Fibroblast of upper back skin (primary cell): ENCODE data around the gene CDK4.

Experiments used
- DNase-seq: peaks from one replicate; pipeline ENCODE4 v3.0.0-alpha.2; 2013

CDK4 gene

GRCh38 chr12:57736741-57737466 is 15.2 kb downstream of the CDK4 start:
- no peak for DNase-seq

- peak; percentile 14 for DNase-seq
Measured at GRCh38 chr12:57735952-57736740, 16.0 kb downstream of the CDK4 start.

- DNase-seq, result no peak
Measured at GRCh38 chr12:57735198-57735855, 16.8 kb downstream of the CDK4 start.

GRCh38 chr12:57734591-57734990 is 17.5 kb downstream of the CDK4 start:
- DNase-seq, result no peak

GRCh38 chr12:57733928-57734327 is 18.2 kb downstream of the CDK4 start:
- no peak for DNase-seq

GRCh38 chr12:57732726-57733593 is 19.1 kb downstream of the CDK4 start:
- DNase-seq, result no peak

- DNase-seq, result no peak
Measured at GRCh38 chr12:57732270-57732669, 19.8 kb downstream of the CDK4 start.

GRCh38 chr12:57731411-57732080 is 20.6 kb downstream of the CDK4 start:
- DNase-seq, result no peak

GRCh38 chr12:57730336-57731067 is 21.6 kb downstream of the CDK4 start:
- DNase-seq, result no peak

GRCh38 chr12:57729321-57729844 is 22.7 kb downstream of the CDK4 start:
- DNase-seq, result no peak

GRCh38 chr12:57727758-57728395 is 24.2 kb downstream of the CDK4 start:
- DNase-seq, result no peak

GRCh38 chr12:57726884-57727757 is 25.0 kb downstream of the CDK4 start:
- DNase-seq, result no peak

- DNase-seq, result peak; percentile 85
Measured at GRCh38 chr12:57726151-57726883, 25.8 kb downstream of the CDK4 start.

GRCh38 chr12:57725851-57726150 is 26.3 kb downstream of the CDK4 start:
- no peak for DNase-seq

- no peak for DNase-seq
Measured at GRCh38 chr12:57724936-57725740, 27.0 kb downstream of the CDK4 start.

GRCh38 chr12:57724003-57724935 is 27.8 kb downstream of the CDK4 start:
- DNase-seq, result no peak

- no peak for DNase-seq
Measured at GRCh38 chr12:57723630-57723962, 28.5 kb downstream of the CDK4 start.
